Spleen (tissue), 11 donors: ENCODE measurements around the gene UBASH3B. TPM values are rescaled to one million over a fixed set of nuclear protein-coding genes. Genes with fewer than 3 reads are reported as not detected.
"Not testable (repeated sequence)": the region's sequence is repeated elsewhere in the genome, so short reads cannot be mapped to it uniquely, and the experiment has no call there.

ENCODE experiments used
- DNase-seq: peaks from one replicate; pipeline ENCODE4 v3.0.0-alpha.2; 2020
- H3K27ac ChIP-seq, 8 donors: fragments of 200-600 bp; sonication (generic) in 7 of 8; 1 replicate in 4 of 8; 2 replicates in 4 of 8; pipeline versions ENCODE4 v1.5.0 to v1.8.0; 2016 to 2021; ENCODE audit warnings: inconsistent platforms in 4 of 8, mild to moderate bottlenecking in 4 of 8, moderate library complexity in 1 of 8
- H3K27me3 ChIP-seq, 7 donors: fragments of 200-600 bp; sonication (generic) in 6 of 7; replicated peaks in 1 of 7; 1 replicate in 4 of 7; 2 replicates in 3 of 7; pipeline versions ENCODE4 v1.5.0 to v1.8.0; 2016 to 2021; ENCODE audit warnings: inconsistent platforms in 3 of 7, mild to moderate bottlenecking in 1 of 7
- H3K36me3 ChIP-seq, 6 donors: fragments of 200-600 bp; sonication (generic) in 5 of 6; 1 replicate in 4 of 6; 2 replicates in 2 of 6; pipeline versions ENCODE4 v1.5.0 to v1.8.0; 2016 to 2021; ENCODE audit warnings: inconsistent platforms in 2 of 6
- H3K4me1 ChIP-seq, 6 donors: fragments of 200-600 bp; sonication (generic) in 5 of 6; 1 replicate in 3 of 6; 2 replicates in 3 of 6; pipeline versions ENCODE4 v1.5.0 to v1.8.0; 2016 to 2021; ENCODE audit warnings: inconsistent platforms in 3 of 6
- H3K4me3 ChIP-seq, 8 donors: fragments of 200-600 bp; sonication (generic) in 7 of 8; 1 replicate in 4 of 8; 2 replicates in 4 of 8; pipeline versions ENCODE4 v1.5.0 to v1.8.0; 2016 to 2021; ENCODE audit warnings: inconsistent platforms in 4 of 8, mild to moderate bottlenecking in 4 of 8, moderate library complexity in 2 of 8
- H3K9me3 ChIP-seq, 8 donors: fragments of 200-600 bp; sonication (generic) in 7 of 8; 1 replicate in 4 of 8; 2 replicates in 4 of 8; pipeline versions ENCODE4 v1.5.0 to v1.8.0; 2016 to 2021; ENCODE audit warnings: inconsistent platforms in 4 of 8
- CTCF ChIP-seq, 11 experiments: fragments of 200-600 bp in 7 of 11; fragments of 450-650 bp in 4 of 11; sonication (generic) in 4 of 11; IDR thresholded peaks in 8 of 11; conservative IDR thresholded peaks in 3 of 11; 1 replicate in 7 of 11; 2 replicates in 4 of 11; pipeline versions ENCODE4 v1.4.0 to v1.8.0; 2016 to 2021; ENCODE audit warnings: antibody characterized with exemption in 11 of 11, inconsistent platforms in 4 of 11, mild to moderate bottlenecking in 1 of 11
- POLR2A ChIP-seq, 3 donors: fragments of 450-650 bp; IDR thresholded peaks; one replicate each; pipeline ENCODE4 v1.5.1; 2017; ENCODE audit warnings: antibody characterized with exemption in 3 of 3, mild to moderate bottlenecking in 1 of 3
- POLR2AphosphoS5 ChIP-seq, 3 donors: sonication (generic); formaldehyde crosslinking; IDR thresholded peaks; one replicate each; pipeline ENCODE4 v1.5.1; 2017; ENCODE audit warnings: antibody characterized with exemption in 3 of 3
- WGBS, 5 donors: extraction: QIAGEN DNeasy Blood & Tissue Kit in 3 of 5; methylation state at CpG; one replicate each; pipeline versions ENCODE4 v1.1.5 to v1.1.7; 2013 to 2018; 5-methylcytosine and 5-hydroxymethylcytosine counted together
- intact Hi-C: fragments of 100-400 bp; cut with DNase I; formaldehyde crosslinking; loops from one replicate; pipeline ENCODE4 v1.15.0; 2023; ENCODE audit warnings: low total_unique reads
- polyA plus RNA-seq, 3 donors: library from polyadenylated mRNA; stranded (reverse); fragments of 200-250 nt; gene quantifications; one replicate each; pipeline ENCODE4 v1.2.1, GENCODE V29; 2013
- total RNA-seq, 7 donors: library from RNA; depleted of rRNA in 3 of 7; stranded (reverse); fragments of >200 nt in 3 of 7; fragmentation: NEBNext Ultra II Directional in 4 of 7; extraction: Animal tissue kit (Norgen Biotek cat#: 25700) in 4 of 7; gene quantifications; one replicate each; pipeline versions ENCODE4 v1.1.0 to v1.2.1, GENCODE V29; 2016 to 2021
- donor health status: healthy with polysubstance abuse.
- donor health status: DM: no; HTN: no; CAD: no; lungs with moderate emphysema.
- donor health status: DM: no; HTN: no; CAD: no.
- donor health status: Bipolar disorder and iron deficiency.
- donor health status: healthy.
- donor health status: DM: no; HTN: no; CAD: no.
- donor health status: DM: yes; HTN: yes; CAD: no.

The UBASH3B gene
- total and polyA plus RNA-seq, 10 donors, result 4.4 to 190 (median 77.9) TPM

- H3K36me3 ChIP-seq, result no peaks in the 10 kb centered on the region
- peak in 1 of 3 donors; percentile 27 for TF ChIP-seq POLR2AphosphoS5 (IDR thresholded peaks at IDR 0.05)
- TF ChIP-seq CTCF (IDR thresholded peaks at IDR 0.05 in 8 of 11, conservative IDR thresholded peaks at IDR 0.05 in 3 of 11), result no peak
- H3K27ac ChIP-seq, result peak overlapping the region in 5 of 8 donors; percentile 23 to 89 (median 55)
- intact Hi-C loops, result no loop called here
- no peak overlapping the region for H3K4me3 ChIP-seq
- no peaks in the 10 kb centered on the region for H3K9me3 ChIP-seq
- DNase-seq, result no peak
- no peaks in the 10 kb centered on the region for H3K27me3 ChIP-seq
- WGBS, 5 donors, result 60 to 70% (median 63%) methylated on average over 6 of the region's 6 CpGs
- peaks cover 31 to 100% (median 84%) of the 10 kb centered on the region in 6 donors for H3K4me1 ChIP-seq
Observed at GRCh38 chr11:122724520-122724919, 69.0 kb downstream of the UBASH3B start.

- Histone ChIP-seq H3K4me1 (peaks cover 28 to 98% (median 77%) of the 10 kb centered on the region in 6 donors), H3K4me3 (no peak overlapping the region), H3K9me3 (no peaks in the 10 kb centered on the region), H3K27me3 (no peaks in the 10 kb centered on the region), H3K36me3 (no peaks in the 10 kb centered on the region), H3K27ac (peak overlapping the region in 7 of 8 donors; percentile 52 to 88 (median 80))
- WGBS, 5 donors, result 73 to 90% (median 84%) methylated on average over 9 of the region's 9 CpGs
- intact Hi-C loops, result no loop called here
- TF ChIP-seq POLR2AphosphoS5 (IDR thresholded peaks at IDR 0.05) (no peak), CTCF (IDR thresholded peaks at IDR 0.05 in 8 of 11, conservative IDR thresholded peaks at IDR 0.05 in 3 of 11) (no peak), POLR2A (IDR thresholded peaks at IDR 0.05) (no peak)
- DNase-seq, result no peak
Observed at GRCh38 chr11:122726028-122726427, 70.5 kb downstream of the UBASH3B start.

GRCh38 chr11:122727101-122727929 is 71.8 kb downstream of the UBASH3B start:
- WGBS, 5 donors, result 35 to 45% (median 36%) methylated on average over 21 of the region's 21 CpGs
- TF ChIP-seq POLR2A (IDR thresholded peaks at IDR 0.05) (no peak), POLR2AphosphoS5 (IDR thresholded peaks at IDR 0.05) (peak in 2 of 3 donors; percentile 43)
- Histone ChIP-seq H3K4me3 (peak overlapping the region in 3 of 8 donors; percentile 3 to 40 (median 23)), H3K36me3 (no peaks in the 10 kb centered on the region), H3K27ac (peak overlapping the region; percentile 52 to 88 (median 80)), H3K4me1 (peaks cover 24 to 98% (median 75%) of the 10 kb centered on the region in 6 donors), H3K27me3 (no peaks in the 10 kb centered on the region), H3K9me3 (no peaks in the 10 kb centered on the region)
- DNase-seq, result no peak
- intact Hi-C loops, result no loop called here

GRCh38 chr11:122728561-122728960 is 73.0 kb downstream of the UBASH3B start:
- Histone ChIP-seq H3K27me3 (no peaks in the 10 kb centered on the region), H3K4me3 (no peak overlapping the region), H3K4me1 (peaks cover 36 to 98% (median 75%) of the 10 kb centered on the region in 6 donors), H3K36me3 (no peaks in the 10 kb centered on the region), H3K27ac (peak overlapping the region in 6 of 8 donors; percentile 60 to 88 (median 80)), H3K9me3 (no peaks in the 10 kb centered on the region)
- intact Hi-C loops, result no loop called here
- no peak for DNase-seq
- no peak for TF ChIP-seq POLR2AphosphoS5 (IDR thresholded peaks at IDR 0.05)
- WGBS, 5 donors, result 68 to 97% (median 91%) methylated on average over 2 of the region's 2 CpGs

- H3K4me3 ChIP-seq, result no peak overlapping the region
- no peak for TF ChIP-seq CTCF (IDR thresholded peaks at IDR 0.05 in 8 of 11, conservative IDR thresholded peaks at IDR 0.05 in 3 of 11)
- TF ChIP-seq POLR2A (IDR thresholded peaks at IDR 0.05), result no peak
- TF ChIP-seq POLR2AphosphoS5 (IDR thresholded peaks at IDR 0.05), result no peak
Observed at GRCh38 chr11:122729139-122729538, 73.6 kb downstream of the UBASH3B start.

GRCh38 chr11:122730694-122731093 is 75.2 kb downstream of the UBASH3B start:
- H3K36me3 ChIP-seq, H3K27me3 ChIP-seq, DNase-seq, intact Hi-C loops, H3K4me3 ChIP-seq, H3K9me3 ChIP-seq: not testable (repeated sequence)
- Histone ChIP-seq H3K4me1 (peaks cover 52 to 98% (median 80%) of the 10 kb centered on the region in 6 donors), H3K27ac (peak overlapping the region in 4 of 8 donors; percentile 19 to 79 (median 56))
- WGBS, 5 donors, result 94 to 98% (median 94%) methylated on average over 6 to 8 of the region's 8 CpGs

More at GRCh38 chr11:122729139-122729538, 73.6 kb downstream of the UBASH3B start:
- DNase-seq, result no peak
- Histone ChIP-seq H3K9me3 (no peaks in the 10 kb centered on the region), H3K36me3 (no peaks in the 10 kb centered on the region), H3K27ac (peak overlapping the region in 6 of 8 donors; percentile 60 to 88 (median 80)), H3K4me1 (peaks cover 41 to 98% (median 76%) of the 10 kb centered on the region in 6 donors), H3K27me3 (no peaks in the 10 kb centered on the region)
- 60 to 79% (median 74%) methylated on average over 4 of the region's 4 CpGs for WGBS, 5 donors
- intact Hi-C loops, result no loop called here
